Activated CD4-positive, alpha-beta T cell treated with anti-CD3 and anti-CD28 coated beads for 36 hours (primary cell): ENCODE measurements around the gene CDH16. TPM values are rescaled to one million over a fixed set of nuclear protein-coding genes. Genes with fewer than 3 reads are reported as not detected.

ENCODE experiments used
- ATAC-seq: fragments of 200-7000 bp; cut with Tn5 transposase; one replicate; pipeline ENCODE4 v1.10.0; 2021; ENCODE audit warnings: mild to moderate bottlenecking, moderate library complexity
- CTCF ChIA-PET: fragments of 350-600 bp; sonication (Branson Sonifier 250); formaldehyde crosslinking; loops from one replicate; lab custom pipeline; 2021; ENCODE audit warnings: antibody characterized with exemption; lab: Charles Lee
- POLR2A ChIA-PET: fragments of 350-600 bp; sonication (Branson Sonifier 250); formaldehyde crosslinking; loops from one replicate; lab custom pipeline; 2021; ENCODE audit warnings: antibody characterized with exemption, inconsistent platforms; lab: Charles Lee
- DNase-seq: peaks from one replicate; pipeline ENCODE4 v3.0.0-alpha.2; 2020
- H3K27ac Mint-ChIP-seq: one replicate; pipeline ENCODE4 v1.8.0; 2021; ENCODE audit warnings: mixed read lengths
- H3K27me3 Mint-ChIP-seq: one replicate; pipeline ENCODE4 v1.8.0; 2021; ENCODE audit warnings: mixed read lengths
- H3K36me3 Mint-ChIP-seq: one replicate; pipeline ENCODE4 v1.8.0; 2021; ENCODE audit warnings: low read depth, mixed read lengths
- H3K4me1 Mint-ChIP-seq: one replicate; pipeline ENCODE4 v1.8.0; 2021; ENCODE audit warnings: mixed read lengths
- H3K4me3 Mint-ChIP-seq: one replicate; pipeline ENCODE4 v1.8.0; 2021; ENCODE audit warnings: mild to moderate bottlenecking, moderate library complexity, mixed read lengths
- H3K9me3 Mint-ChIP-seq: one replicate; pipeline ENCODE4 v1.8.0; 2021; ENCODE audit warnings: low read depth, mixed read lengths
- intact Hi-C, 2 experiments: fragments of 100-400 bp; cut with DNase I in 1 of 2; cut with micrococcal nuclease in 1 of 2; formaldehyde crosslinking; loops; one replicate each; pipeline versions ENCODE4 v1.14.2 to v1.15.1; 2022 to 2024; cut with DNase I, micrococcal nuclease
- total RNA-seq, 2 experiments: library from RNA; stranded (reverse); gene quantifications; one replicate each; pipeline ENCODE4 v1.2.3, GENCODE V29; 2021

The CDH16 gene
- total RNA-seq, 2 experiments from 2014 or later = not detected

DNA sequence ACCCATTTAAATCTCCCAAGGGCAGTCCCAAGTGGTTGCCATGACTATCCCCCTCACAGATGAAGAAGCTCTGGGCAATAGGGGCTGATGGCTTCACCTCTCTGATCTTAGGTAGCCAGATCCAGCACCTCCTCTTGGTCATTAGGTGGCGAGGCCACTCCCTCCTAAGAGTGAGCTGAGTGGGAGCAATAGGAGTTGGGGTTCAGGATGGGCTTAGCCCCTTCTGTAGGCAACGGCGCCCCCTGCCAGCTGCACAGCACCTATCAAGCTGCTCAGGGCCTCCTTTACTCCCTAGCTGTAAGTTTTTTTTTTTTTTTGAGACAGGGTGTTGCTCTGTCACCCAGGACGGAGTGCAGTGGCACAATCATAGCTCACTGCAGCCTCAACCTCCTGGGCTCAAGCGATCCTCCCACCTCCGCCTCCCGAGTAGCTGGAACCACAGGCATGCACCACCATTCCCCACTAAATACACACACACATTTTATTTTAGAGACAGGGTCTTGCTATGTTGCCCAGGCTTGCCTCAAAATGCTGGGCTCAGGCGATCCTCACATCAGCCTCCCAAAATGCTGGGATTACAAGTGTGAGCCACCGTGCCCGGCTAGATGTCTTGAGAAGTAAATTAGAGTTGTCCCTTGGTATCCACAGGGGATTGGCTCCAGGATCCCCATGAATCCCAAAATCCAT is 10.2 kb upstream of the CDH16 start:
- ChIA-PET CTCF (interaction anchor here (0.6 to 3.1 kb wide), 13 partner anchors 14 to 470 kb away, joined by 3 to 19 read pairs (median 4); no protein-coding TSS in a partner anchor), POLR2A (no interaction called here)
- peaks cover 26% of the 10 kb centered on the region for H3K36me3 Mint-ChIP-seq
- no peak overlapping the region for H3K27ac Mint-ChIP-seq
- intact Hi-C loops = loop anchor here (1.0 to 5.0 kb wide), 3 partner anchors 34 to 322 kb away; no protein-coding TSS in a partner anchor
- H3K27me3 Mint-ChIP-seq = peaks cover 17% of the 10 kb centered on the region
- H3K4me1 Mint-ChIP-seq = peaks cover 29% of the 10 kb centered on the region
- DNase-seq (peak; percentile 77), ATAC-seq (peak; percentile 59)
- H3K4me3 Mint-ChIP-seq = no peak overlapping the region
- H3K9me3 Mint-ChIP-seq = no peaks in the 10 kb centered on the region

- no peaks in the 10 kb centered on the region for H3K9me3 Mint-ChIP-seq
- DNase-seq = peak; percentile 26
- peaks cover 19% of the 10 kb centered on the region for H3K36me3 Mint-ChIP-seq
- no peak overlapping the region for H3K27ac Mint-ChIP-seq
- POLR2A ChIA-PET = interaction anchor here (1.4 kb wide), 1 partner anchor 30 kb away, joined by 3 read pairs; no protein-coding TSS in a partner anchor
- intact Hi-C loops = loop anchor here (1.0 to 5.0 kb wide), 3 partner anchors 33 to 321 kb away; no protein-coding TSS in a partner anchor
- ATAC-seq = peak; percentile 11
- CTCF ChIA-PET = interaction anchor here (0.6 to 3.1 kb wide), 11 partner anchors 13 to 119 kb away, joined by 3 to 19 read pairs (median 4); no protein-coding TSS in a partner anchor
- H3K4me1 Mint-ChIP-seq = peaks cover 22% of the 10 kb centered on the region
- H3K27me3 Mint-ChIP-seq = peaks cover 25% of the 10 kb centered on the region
- no peak overlapping the region for H3K4me3 Mint-ChIP-seq
Measured at GRCh38 chr16:66927918-66928649, 9.4 kb upstream of the CDH16 start.

GRCh38 chr16:66926961-66927436 is 8.3 kb upstream of the CDH16 start:
- peaks cover 8% of the 10 kb centered on the region for H3K36me3 Mint-ChIP-seq
- no peaks in the 10 kb centered on the region for H3K9me3 Mint-ChIP-seq
- intact Hi-C loops = loop anchor here in 1 of 2 experiments (5.0 kb wide), 1 partner anchor 320 kb away; no protein-coding TSS in a partner anchor
- peaks cover 11% of the 10 kb centered on the region for H3K4me1 Mint-ChIP-seq
- ATAC-seq (no peak), DNase-seq (no peak)
- H3K4me3 Mint-ChIP-seq = no peak overlapping the region
- ChIA-PET CTCF (interaction anchor here (0.7 to 3.1 kb wide), 2 partner anchors 32 to 276 kb away, joined by 5 to 19 read pairs; no protein-coding TSS in a partner anchor), POLR2A (interaction anchor here (1.4 kb wide), 1 partner anchor 28 kb away, joined by 3 read pairs; no protein-coding TSS in a partner anchor)
- no peak overlapping the region for H3K27ac Mint-ChIP-seq
- peaks cover 27% of the 10 kb centered on the region for H3K27me3 Mint-ChIP-seq

DNA sequence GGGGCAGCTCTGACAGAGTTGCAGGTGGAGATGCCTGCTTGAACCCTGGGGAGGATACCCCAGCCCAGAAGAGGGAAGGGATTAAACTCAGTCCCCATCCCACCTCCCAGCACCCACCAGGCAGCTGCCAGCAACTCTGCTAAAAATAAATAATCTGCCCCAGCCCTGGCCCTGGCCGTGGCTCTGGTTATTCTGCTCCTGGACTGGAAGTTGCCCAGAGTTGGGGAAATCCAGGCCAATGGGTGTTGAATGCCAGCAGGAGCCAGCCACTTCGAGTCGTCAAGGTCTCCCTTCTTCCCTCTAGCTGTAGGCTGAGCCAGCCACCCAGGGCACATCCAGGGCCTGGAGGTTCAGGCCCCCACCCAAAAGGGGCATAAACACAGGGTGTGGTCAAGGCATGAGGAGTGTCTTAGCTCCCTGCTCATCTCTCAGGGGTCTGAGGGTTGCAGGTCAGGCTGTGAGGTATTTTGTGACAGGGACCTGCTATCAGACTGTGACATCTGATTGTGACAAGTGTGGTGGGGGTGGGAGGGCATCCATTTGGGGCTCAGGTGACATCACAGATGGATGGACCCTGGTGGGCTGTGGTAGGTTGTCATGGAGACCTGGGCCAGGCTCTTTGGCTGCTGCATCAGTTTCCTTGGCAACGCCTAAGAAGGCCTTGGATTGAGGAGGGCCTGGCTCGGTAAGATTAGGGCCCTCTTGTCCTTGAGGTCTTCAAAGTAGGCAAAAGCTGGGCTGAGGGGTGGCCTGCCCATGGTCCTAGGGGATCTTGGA is 7.7 kb upstream of the CDH16 start:
- H3K27ac Mint-ChIP-seq = no peak overlapping the region
- DNase-seq = no peak
- peaks cover 28% of the 10 kb centered on the region for H3K27me3 Mint-ChIP-seq
- peaks cover 4% of the 10 kb centered on the region for H3K36me3 Mint-ChIP-seq
- intact Hi-C loops = loop anchor here in 1 of 2 experiments (5.0 kb wide), 1 partner anchor 319 kb away; no protein-coding TSS in a partner anchor
- H3K9me3 Mint-ChIP-seq = no peaks in the 10 kb centered on the region
- H3K4me1 Mint-ChIP-seq = peaks cover 7% of the 10 kb centered on the region
- no peak for ATAC-seq
- POLR2A ChIA-PET = interaction anchor here (1.4 kb wide), 1 partner anchor 28 kb away, joined by 3 read pairs; no protein-coding TSS in a partner anchor
- CTCF ChIA-PET = interaction anchor here (0.7 to 3.1 kb wide), 3 partner anchors 8 to 64 kb away, joined by 3 to 19 read pairs (median 3); no protein-coding TSS in a partner anchor
- no peak overlapping the region for H3K4me3 Mint-ChIP-seq

DNA sequence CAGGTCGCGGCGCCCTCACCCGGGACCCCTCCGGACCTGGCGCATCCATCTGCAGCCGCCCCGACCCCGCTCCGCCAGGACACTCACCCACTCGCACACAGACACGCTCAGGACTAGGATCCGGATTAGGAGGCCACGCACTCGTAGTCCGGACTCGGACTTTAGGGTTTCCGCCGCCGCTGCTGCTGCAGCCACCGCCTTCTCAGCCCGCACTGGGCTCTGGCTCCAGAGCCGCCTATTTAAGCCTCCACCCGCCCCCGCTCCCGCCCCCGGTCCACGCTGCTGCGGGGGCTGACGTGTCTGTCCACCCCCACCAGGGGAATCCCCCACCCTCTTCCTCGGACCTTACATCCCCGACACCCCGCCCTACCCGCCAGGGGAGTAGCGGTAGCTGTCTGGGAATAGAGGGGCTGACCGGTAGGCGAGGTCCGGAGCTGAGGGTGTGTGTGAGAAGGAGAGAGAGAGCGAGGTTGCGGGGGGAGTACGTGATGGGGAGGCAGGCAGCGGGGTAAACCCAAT is 6.7 kb upstream of the CDH16 start, which contains the start of gene RRAD:
Gene RRAD, minus strand, starts transcription at position 214 of the 519 bp plus-strand sequence. CDS start 356 bp downstream, outside the sequence.
- H3K4me3 Mint-ChIP-seq = peak within 1 kb of the TSS; percentile 38
- ATAC-seq (no peak), DNase-seq (no peak)
- peaks cover 33% of the 10 kb centered on the region for H3K27me3 Mint-ChIP-seq
- POLR2A ChIA-PET = no interaction called here
- CTCF ChIA-PET = interaction anchor here (0.7 kb wide), 2 partner anchors 7 to 44 kb away, joined by 3 read pairs; no protein-coding TSS in a partner anchor
- H3K36me3 Mint-ChIP-seq = peaks cover 4% of the 10 kb centered on the region
- peaks cover 7% of the 10 kb centered on the region for H3K4me1 Mint-ChIP-seq
- H3K27ac Mint-ChIP-seq = peak within 1 kb of the TSS; percentile 31
- no peaks in the 10 kb centered on the region for H3K9me3 Mint-ChIP-seq
- intact Hi-C loops = loop anchor here in 1 of 2 experiments (2.0 to 5.0 kb wide), 2 partner anchors 31 to 318 kb away; no protein-coding TSS in a partner anchor

DNA sequence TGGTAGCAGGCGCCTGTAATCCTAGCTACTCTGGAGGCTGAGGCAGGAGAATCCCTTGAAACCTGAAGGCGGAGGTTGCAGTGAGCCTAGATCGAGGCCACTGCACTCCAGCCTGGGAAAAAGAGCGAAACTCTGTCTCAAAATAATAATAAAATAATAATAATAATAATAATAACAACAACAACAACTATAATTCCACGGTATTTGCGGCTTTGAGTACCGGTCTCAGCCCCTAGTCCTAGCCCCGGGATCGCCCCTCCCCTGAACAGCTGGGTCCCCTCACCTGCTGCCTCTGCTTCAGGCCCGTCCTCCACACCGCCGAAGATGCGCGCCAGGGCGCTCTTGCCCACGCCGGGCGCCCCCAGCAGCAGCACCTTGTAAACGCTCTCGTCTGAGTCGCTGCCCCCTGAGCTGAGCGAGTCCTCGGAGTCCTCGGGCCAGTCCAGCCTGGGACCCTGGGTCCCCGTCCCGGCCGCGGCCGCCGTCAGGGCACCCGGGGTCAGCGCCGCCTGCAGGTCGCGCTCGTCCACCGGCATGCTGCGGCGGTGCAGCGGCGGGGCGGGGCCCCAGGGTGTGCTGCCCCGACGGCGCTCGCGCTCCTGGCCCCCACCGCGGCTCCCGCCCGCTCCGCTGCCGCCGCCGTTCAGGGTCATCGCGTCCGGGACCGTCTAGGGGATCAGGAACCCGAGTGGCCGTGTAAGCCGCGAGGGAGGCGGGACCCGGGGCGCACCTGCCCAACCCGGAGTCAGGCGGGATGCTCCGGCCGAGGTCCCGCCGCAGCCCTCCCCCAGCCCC is 6.0 kb upstream of the CDH16 start:
- peaks cover 7% of the 10 kb centered on the region for H3K4me1 Mint-ChIP-seq
- POLR2A ChIA-PET = no interaction called here
- CTCF ChIA-PET = interaction anchor here (0.7 to 1.0 kb wide), 3 partner anchors 9 to 43 kb away, joined by 3 to 5 read pairs (median 3); no protein-coding TSS in a partner anchor
- ATAC-seq = peak; percentile 75
- H3K36me3 Mint-ChIP-seq = no peaks in the 10 kb centered on the region
- intact Hi-C loops = loop anchor here in 1 of 2 experiments (2.0 to 5.0 kb wide), 2 partner anchors 30 to 317 kb away; no protein-coding TSS in a partner anchor
- H3K4me3 Mint-ChIP-seq = peak overlapping the region; percentile 38
- peaks cover 33% of the 10 kb centered on the region for H3K27me3 Mint-ChIP-seq
- no peaks in the 10 kb centered on the region for H3K9me3 Mint-ChIP-seq
- no peak overlapping the region for H3K27ac Mint-ChIP-seq
- DNase-seq = peak; percentile 73

GRCh38 chr16:66923866-66924265 is 5.2 kb upstream of the CDH16 start:
- POLR2A ChIA-PET = no interaction called here
- Mint-ChIP-seq H3K36me3 (no peaks in the 10 kb centered on the region), H3K27me3 (peaks cover 33% of the 10 kb centered on the region), H3K9me3 (no peaks in the 10 kb centered on the region), H3K4me1 (peaks cover 7% of the 10 kb centered on the region), H3K27ac (no peak overlapping the region), H3K4me3 (no peak overlapping the region)
- no peak for ATAC-seq
- DNase-seq = no peak
- CTCF ChIA-PET = interaction anchor here (0.6 to 1.1 kb wide), 3 partner anchors 12 to 56 kb away, joined by 3 read pairs; no protein-coding TSS in a partner anchor
- intact Hi-C loops = loop anchor here in 1 of 2 experiments (2.0 kb wide), 1 partner anchor 29 kb away; no protein-coding TSS in a partner anchor

DNA sequence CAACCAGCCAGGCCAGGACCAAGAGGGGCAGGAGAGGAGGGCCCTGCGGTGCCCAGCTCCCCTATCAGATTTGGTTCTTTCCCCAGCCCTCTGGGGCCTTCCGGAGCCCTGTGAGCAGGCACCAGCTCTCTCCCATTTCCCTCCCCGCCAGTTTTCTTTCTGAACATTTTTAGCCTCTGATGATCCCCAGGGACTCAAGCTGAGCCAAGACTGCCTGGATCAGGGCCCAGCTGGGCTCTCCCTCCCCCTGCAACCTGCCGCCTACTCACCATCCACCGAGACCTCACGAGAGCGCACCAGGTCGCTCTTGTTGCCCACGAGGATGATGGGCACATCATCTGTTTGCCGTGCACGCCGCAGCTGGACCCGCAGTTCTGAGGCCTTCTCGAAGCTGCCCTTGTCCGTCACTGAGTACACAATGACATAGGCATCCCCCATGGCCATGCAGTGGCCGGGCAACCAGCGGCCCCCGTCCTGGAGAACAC is 4.6 kb upstream of the CDH16 start:
- H3K36me3 Mint-ChIP-seq = no peaks in the 10 kb centered on the region
- peaks cover 33% of the 10 kb centered on the region for H3K27me3 Mint-ChIP-seq
- CTCF ChIA-PET = interaction anchor here (0.6 to 1.2 kb wide), 5 partner anchors 12 to 55 kb away, joined by 3 read pairs; no protein-coding TSS in a partner anchor

DNA sequence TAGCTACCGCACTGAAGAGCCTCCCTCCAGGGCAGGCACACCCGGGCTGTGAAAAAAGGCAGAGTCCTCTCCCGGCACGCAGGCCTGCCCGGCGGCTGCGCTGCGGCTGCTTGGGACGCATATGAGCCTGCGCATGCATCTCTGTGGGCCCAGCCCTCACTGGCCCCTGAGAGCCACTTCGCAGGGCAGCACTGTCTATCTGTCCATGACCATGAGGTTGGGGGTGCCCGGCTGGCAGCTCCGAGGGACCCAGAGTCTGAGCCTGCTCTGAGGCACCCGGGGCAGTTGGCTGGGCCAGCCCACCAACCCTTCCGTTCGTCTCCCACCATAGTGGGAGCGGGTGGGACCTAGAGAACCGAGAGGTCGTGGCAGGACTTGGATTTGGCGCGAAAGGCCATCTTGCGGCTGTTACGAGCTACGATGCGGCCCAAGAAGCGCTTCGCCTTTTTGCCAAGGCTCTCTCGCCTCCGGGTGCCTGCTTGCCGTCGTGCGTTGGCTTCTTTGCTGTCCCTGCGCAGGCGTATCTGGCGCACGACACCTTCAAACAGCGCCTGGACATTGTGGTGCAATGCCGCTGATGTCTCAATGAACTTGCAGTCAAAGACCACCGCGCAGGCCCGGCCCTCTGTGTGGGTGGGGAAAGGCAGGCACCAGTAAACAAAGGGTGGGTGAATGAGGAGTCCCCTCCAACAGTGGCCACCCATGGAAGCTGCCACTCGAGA is 3.2 kb upstream of the CDH16 start:
- intact Hi-C loops = no loop called here
- Mint-ChIP-seq H3K36me3 (no peaks in the 10 kb centered on the region), H3K9me3 (no peaks in the 10 kb centered on the region), H3K27ac (no peak overlapping the region), H3K4me1 (peaks cover 7% of the 10 kb centered on the region), H3K4me3 (no peak overlapping the region), H3K27me3 (peaks cover 33% of the 10 kb centered on the region)
- DNase-seq (no peak), ATAC-seq (no peak)
- ChIA-PET POLR2A (interaction anchor here (0.6 kb wide), 1 partner anchor 180 kb away, joined by 3 read pairs; no protein-coding TSS in a partner anchor), CTCF (interaction anchor here (0.7 to 2.0 kb wide), 3 partner anchors 10 to 42 kb away, joined by 3 to 5 read pairs (median 3); no protein-coding TSS in a partner anchor)

More for the DNA sequence above, 4.6 kb upstream of the CDH16 start:
- H3K4me3 Mint-ChIP-seq = no peak overlapping the region
- DNase-seq (no peak), ATAC-seq (no peak)
- intact Hi-C loops = no loop called here
- H3K27ac Mint-ChIP-seq = no peak overlapping the region
- no peaks in the 10 kb centered on the region for H3K9me3 Mint-ChIP-seq
- POLR2A ChIA-PET = no interaction called here
- H3K4me1 Mint-ChIP-seq = peaks cover 7% of the 10 kb centered on the region
